CD4-positive, alpha-beta T cell treated with Interleukin-15 for 1 hour (primary cell): ENCODE results near the gene CCDC97.

Experiments used
- DNase-seq: peaks from one replicate; pipeline ENCODE4 v3.0.0-alpha.2; 2020

The CCDC97 gene

GRCh38 chr19:41299046-41299754, 10.8 kb upstream of the CCDC97 start:
- no peak for DNase-seq

GRCh38 chr19:41299755-41300089, 10.2 kb upstream of the CCDC97 start:
- DNase-seq, result peak; percentile 50

GRCh38 chr19:41300555-41300954, 9.4 kb upstream of the CCDC97 start:
- no peak for DNase-seq

- DNase-seq, result peak; percentile 75
Measured at GRCh38 chr19:41302624-41303351, 7.2 kb upstream of the CCDC97 start.

- peak; percentile 53 for DNase-seq
Measured at GRCh38 chr19:41303954-41304353, 6.0 kb upstream of the CCDC97 start.

GRCh38 chr19:41304706-41305483, 5.1 kb upstream of the CCDC97 start:
- no peak for DNase-seq

- no peak for DNase-seq
Measured at GRCh38 chr19:41305927-41306793, 3.8 kb upstream of the CCDC97 start.

- DNase-seq, result no peak
Measured at GRCh38 chr19:41307090-41307875, 2.7 kb upstream of the CCDC97 start.

GRCh38 chr19:41307954-41308449, 2.0 kb upstream of the CCDC97 start:
- DNase-seq, result no peak

- peak; percentile 87 for DNase-seq
Measured at GRCh38 chr19:41308450-41309179, 1.4 kb upstream of the CCDC97 start.

GRCh38 chr19:41309180-41310032, 566 bp upstream of the CCDC97 start:
- DNase-seq, result no peak

- DNase-seq, result no peak
Measured at GRCh38 chr19:41311072-41311471, 1.1 kb downstream of the CCDC97 start.

GRCh38 chr19:41311613-41312012, 1.6 kb downstream of the CCDC97 start:
- no peak for DNase-seq

- DNase-seq, result no peak
Measured at GRCh38 chr19:41316306-41316920, 6.4 kb downstream of the CCDC97 start.

- no peak for DNase-seq
Measured at GRCh38 chr19:41318696-41319499, 8.9 kb downstream of the CCDC97 start.

- no peak for DNase-seq
Measured at GRCh38 chr19:41319500-41320184, 9.7 kb downstream of the CCDC97 start.

- no peak for DNase-seq
Measured at GRCh38 chr19:41320185-41320518, 10.2 kb downstream of the CCDC97 start.

- DNase-seq, result no peak
Measured at GRCh38 chr19:41320568-41320967, 10.6 kb downstream of the CCDC97 start.
